Lower leg skin (tissue), 3 donors: Measurements from ENCODE around the gene ATP2B3.

Experiments used
- POLR2A ChIP-seq, 2 donors: fragments of 450-650 bp; IDR thresholded peaks; one replicate each; pipeline ENCODE4 v1.6.1; 2016 to 2017; ENCODE audit warnings: antibody characterized with exemption in 2 of 2, mild to moderate bottlenecking in 1 of 2, moderate library complexity in 1 of 2
- TF ChIP-seq, protein P1 (sequence below), 3 donors: fragments of 450-650 bp; IDR thresholded peaks; one replicate each; pipeline ENCODE4 v1.5.1; 2016; ENCODE audit warnings: antibody characterized with exemption in 3 of 3, mild to moderate bottlenecking in 3 of 3, moderate library complexity in 2 of 3

DNA sequence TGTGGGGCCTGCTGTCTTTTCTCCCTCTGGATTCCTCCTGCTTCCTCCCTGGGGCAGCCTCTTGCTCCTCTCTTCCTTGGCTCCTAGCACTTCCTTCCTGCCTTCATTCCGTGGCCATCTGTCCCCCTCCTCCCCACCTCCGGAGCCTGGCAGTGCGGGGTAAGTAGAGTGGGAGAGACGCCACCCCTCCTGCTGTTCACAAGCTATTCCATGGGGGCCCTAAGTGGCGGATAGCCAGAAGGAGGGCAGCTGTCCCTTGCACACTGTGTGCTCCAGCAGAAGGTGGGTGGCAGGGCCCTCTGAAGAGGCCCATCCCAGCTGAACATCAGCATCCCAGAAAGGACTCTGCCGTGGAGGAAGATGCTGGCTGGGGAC is 54.1 kb downstream of the ATP2B3 start:
- TF ChIP-seq, protein P1, sequence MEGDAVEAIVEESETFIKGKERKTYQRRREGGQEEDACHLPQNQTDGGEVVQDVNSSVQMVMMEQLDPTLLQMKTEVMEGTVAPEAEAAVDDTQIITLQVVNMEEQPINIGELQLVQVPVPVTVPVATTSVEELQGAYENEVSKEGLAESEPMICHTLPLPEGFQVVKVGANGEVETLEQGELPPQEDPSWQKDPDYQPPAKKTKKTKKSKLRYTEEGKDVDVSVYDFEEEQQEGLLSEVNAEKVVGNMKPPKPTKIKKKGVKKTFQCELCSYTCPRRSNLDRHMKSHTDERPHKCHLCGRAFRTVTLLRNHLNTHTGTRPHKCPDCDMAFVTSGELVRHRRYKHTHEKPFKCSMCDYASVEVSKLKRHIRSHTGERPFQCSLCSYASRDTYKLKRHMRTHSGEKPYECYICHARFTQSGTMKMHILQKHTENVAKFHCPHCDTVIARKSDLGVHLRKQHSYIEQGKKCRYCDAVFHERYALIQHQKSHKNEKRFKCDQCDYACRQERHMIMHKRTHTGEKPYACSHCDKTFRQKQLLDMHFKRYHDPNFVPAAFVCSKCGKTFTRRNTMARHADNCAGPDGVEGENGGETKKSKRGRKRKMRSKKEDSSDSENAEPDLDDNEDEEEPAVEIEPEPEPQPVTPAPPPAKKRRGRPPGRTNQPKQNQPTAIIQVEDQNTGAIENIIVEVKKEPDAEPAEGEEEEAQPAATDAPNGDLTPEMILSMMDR (IDR thresholded peaks at IDR 0.05): no peak
- TF ChIP-seq POLR2A (IDR thresholded peaks at IDR 0.05): no peak
